Neural progenitor cell (in vitro differentiated cells): ENCODE data around the gene ZNF148. TPM values are rescaled to one million over a fixed set of nuclear protein-coding genes. Genes with fewer than 3 reads are reported as not detected.

ENCODE experiments used
- DNase-seq: peaks from one replicate; pipeline ENCODE4 v3.0.0-alpha.2; 2016; ENCODE audit warnings: low spot score
- H2AFZ ChIP-seq: fragments of 200-600 bp; sonication (generic); replicated peaks from 2 replicates; pipeline ENCODE4 v1.6.1; 2016; ENCODE audit warnings: antibody characterized with exemption
- H3F3A ChIP-seq: fragments of 200-600 bp; sonication (generic); 2 replicates; pipeline ENCODE4 v1.6.1; 2016; ENCODE audit warnings: antibody characterized with exemption, low read depth
- H3K27ac ChIP-seq: fragments of 200-600 bp; sonication (generic); 2 replicates; pipeline ENCODE4 v1.5.1; 2016; ENCODE audit warnings: mild to moderate bottlenecking
- H3K27me3 ChIP-seq: fragments of 200-600 bp; sonication (generic); 2 replicates; pipeline ENCODE4 v1.6.1; 2016; ENCODE audit warnings: mild to moderate bottlenecking, moderate library complexity
- H3K36me3 ChIP-seq: fragments of 200-600 bp; sonication (generic); 2 replicates; pipeline ENCODE4 v1.5.1; 2016
- H3K4me1 ChIP-seq: fragments of 200-600 bp; sonication (generic); 2 replicates; pipeline ENCODE4 v1.6.1; 2016; ENCODE audit warnings: mixed run types
- H3K4me2 ChIP-seq: fragments of 200-600 bp; sonication (generic); 2 replicates; pipeline ENCODE4 v1.6.1; 2016
- H3K4me3 ChIP-seq: fragments of 200-600 bp; sonication (generic); 2 replicates; pipeline ENCODE4 v1.5.1; 2016
- H3K79me2 ChIP-seq: fragments of 200-600 bp; sonication (generic); 2 replicates; pipeline ENCODE4 v1.6.1; 2016; ENCODE audit warnings: low read depth
- H3K9ac ChIP-seq: fragments of 200-600 bp; sonication (generic); 2 replicates; pipeline ENCODE4 v1.6.1; 2016
- H3K9me3 ChIP-seq: fragments of 200-600 bp; sonication (generic); 2 replicates; pipeline ENCODE4 v1.5.1; 2016; ENCODE audit warnings: low read depth
- H4K20me1 ChIP-seq: fragments of 200-600 bp; sonication (generic); 2 replicates; pipeline ENCODE4 v1.6.1; 2016; ENCODE audit warnings: low read depth
- H3K27ac Mint-ChIP-seq: 3 replicates; pipeline ENCODE4 v1.8.0; 2021; ENCODE audit warnings: mixed read lengths
- H3K27me3 Mint-ChIP-seq: 2 replicates; pipeline ENCODE4 v1.8.0; 2022; ENCODE audit warnings: low read depth, mild to moderate bottlenecking, inconsistent platforms, moderate library complexity, mixed read lengths; ENCODE audit not compliant: insufficient read depth
- H3K36me3 Mint-ChIP-seq: 3 replicates; pipeline ENCODE4 v1.8.0; 2021; ENCODE audit warnings: mixed read lengths
- H3K4me1 Mint-ChIP-seq: 3 replicates; pipeline ENCODE4 v1.8.0; 2021; ENCODE audit warnings: mixed read lengths
- H3K4me3 Mint-ChIP-seq: 3 replicates; pipeline ENCODE4 v1.8.0; 2021; ENCODE audit warnings: mild to moderate bottlenecking, moderate library complexity, mixed read lengths
- H3K9me3 Mint-ChIP-seq: 3 replicates; pipeline ENCODE4 v1.8.0; 2020; ENCODE audit warnings: mixed read lengths
- CTCF ChIP-seq: fragments of 200-600 bp; sonication (generic); IDR thresholded peaks from 2 replicates; pipeline ENCODE4 v1.5.1; 2017; ENCODE audit warnings: antibody characterized with exemption, mild to moderate bottlenecking
- EZH2 ChIP-seq: fragments of 200-600 bp; sonication (generic); IDR thresholded peaks from 2 replicates; pipeline ENCODE4 v1.6.1; 2017; ENCODE audit warnings: antibody characterized with exemption, mild to moderate bottlenecking, moderate library complexity
- EZH2phosphoT487 ChIP-seq: fragments of 200-600 bp; sonication (generic); IDR thresholded peaks from 2 replicates; pipeline ENCODE4 v1.6.1; 2017; ENCODE audit warnings: antibody characterized with exemption
- total RNA-seq: library from RNA; depleted of rRNA; stranded (reverse); fragments of >200 nt; gene quantifications from 2 replicates; pipeline ENCODE4 v1.2.3, GENCODE V29; 2015; ENCODE audit warnings: low replicate concordance

ZNF148 gene
- total RNA-seq, 1 donor from 2014 or later, result 37.1 TPM

GRCh38 chr3:125381743-125382142 lies 6.6 kb upstream of the ZNF148 start:
- H3K4me3 ChIP-seq, result no peak overlapping the region
- Mint-ChIP-seq H3K27ac (no peak overlapping the region), H3K36me3 (no peaks in the 10 kb centered on the region), H3K9me3 (no peaks in the 10 kb centered on the region), H3K27me3 (no peaks in the 10 kb centered on the region), H3K4me1 (peaks cover 4% of the 10 kb centered on the region), H3K4me3 (no peak overlapping the region)
- no peaks in the 10 kb centered on the region for H4K20me1 ChIP-seq
- peaks cover 11% of the 10 kb centered on the region for H3F3A ChIP-seq
- no peak for TF ChIP-seq EZH2
- TF ChIP-seq CTCF, result no peak
- no peak for TF ChIP-seq EZH2phosphoT487
- no peak overlapping the region for H2AFZ ChIP-seq
- H3K9me3 ChIP-seq, result no peaks in the 10 kb centered on the region
- no peaks in the 10 kb centered on the region for H3K27me3 ChIP-seq
- no peak overlapping the region for H3K4me2 ChIP-seq
- H3K4me1 ChIP-seq, result peaks cover 18% of the 10 kb centered on the region
- no peaks in the 10 kb centered on the region for H3K36me3 ChIP-seq
- H3K79me2 ChIP-seq, result no peaks in the 10 kb centered on the region
- H3K27ac ChIP-seq, result no peak overlapping the region
- DNase-seq, result no peak
- no peak overlapping the region for H3K9ac ChIP-seq

GRCh38 chr3:125381314-125381713 lies 6.2 kb upstream of the ZNF148 start:
- Histone ChIP-seq H3K9ac (no peak overlapping the region), H3K36me3 (no peaks in the 10 kb centered on the region), H3K27ac (no peak overlapping the region), H2AFZ (no peak overlapping the region), H3K4me1 (peaks cover 14% of the 10 kb centered on the region), H4K20me1 (no peaks in the 10 kb centered on the region), H3K4me2 (no peak overlapping the region), H3K79me2 (no peaks in the 10 kb centered on the region), H3K9me3 (no peaks in the 10 kb centered on the region), H3K27me3 (no peaks in the 10 kb centered on the region), H3F3A (peaks cover 11% of the 10 kb centered on the region), H3K4me3 (no peak overlapping the region)
- H3K27ac Mint-ChIP-seq, result no peak overlapping the region
- peaks cover under 1% of the 10 kb centered on the region for H3K4me1 Mint-ChIP-seq
- H3K27me3 Mint-ChIP-seq, result no peaks in the 10 kb centered on the region
- TF ChIP-seq EZH2, result no peak
- TF ChIP-seq EZH2phosphoT487, result no peak
- TF ChIP-seq CTCF, result no peak
- H3K4me3 Mint-ChIP-seq, result no peak overlapping the region
- H3K9me3 Mint-ChIP-seq, result no peaks in the 10 kb centered on the region
- H3K36me3 Mint-ChIP-seq, result no peaks in the 10 kb centered on the region
- DNase-seq, result no peak

- Histone ChIP-seq H3K27me3 (no peaks in the 10 kb centered on the region), H3K9ac (no peak overlapping the region), H3F3A (peaks cover 9% of the 10 kb centered on the region), H2AFZ (no peak overlapping the region), H3K9me3 (no peaks in the 10 kb centered on the region), H3K4me3 (no peak overlapping the region), H3K36me3 (no peaks in the 10 kb centered on the region), H3K27ac (no peak overlapping the region), H3K4me1 (peaks cover 10% of the 10 kb centered on the region), H3K4me2 (no peak overlapping the region), H4K20me1 (no peaks in the 10 kb centered on the region), H3K79me2 (peaks cover 8% of the 10 kb centered on the region)
- H3K36me3 Mint-ChIP-seq, result no peaks in the 10 kb centered on the region
- no peak for TF ChIP-seq EZH2phosphoT487
- no peak for TF ChIP-seq EZH2
- TF ChIP-seq CTCF, result no peak
- H3K27me3 Mint-ChIP-seq, result no peaks in the 10 kb centered on the region
- no peak overlapping the region for H3K27ac Mint-ChIP-seq
- no peak overlapping the region for H3K4me3 Mint-ChIP-seq
- peaks cover 9% of the 10 kb centered on the region for H3K4me1 Mint-ChIP-seq
- DNase-seq, result no peak
- H3K9me3 Mint-ChIP-seq, result no peaks in the 10 kb centered on the region
Observed at GRCh38 chr3:125379483-125379882, 4.4 kb upstream of the ZNF148 start.

- H3K27ac Mint-ChIP-seq, result no peak overlapping the region
- H3K36me3 ChIP-seq, result no peaks in the 10 kb centered on the region
- no peak overlapping the region for H3K4me3 Mint-ChIP-seq
- H3K36me3 Mint-ChIP-seq, result no peaks in the 10 kb centered on the region
- no peak overlapping the region for H2AFZ ChIP-seq
- no peak overlapping the region for H3K27ac ChIP-seq
- no peaks in the 10 kb centered on the region for H3K9me3 Mint-ChIP-seq
- H4K20me1 ChIP-seq, result peaks cover 5% of the 10 kb centered on the region
- peaks cover 16% of the 10 kb centered on the region for H3K79me2 ChIP-seq
- H3K27me3 ChIP-seq, result no peaks in the 10 kb centered on the region
- TF ChIP-seq EZH2phosphoT487 (no peak), EZH2 (no peak), CTCF (no peak)
- H3K9ac ChIP-seq, result no peak overlapping the region
- no peaks in the 10 kb centered on the region for H3K9me3 ChIP-seq
- peaks cover 15% of the 10 kb centered on the region for H3K4me1 Mint-ChIP-seq
- no peak overlapping the region for H3K4me2 ChIP-seq
- H3K4me1 ChIP-seq, result peaks cover 13% of the 10 kb centered on the region
- H3K27me3 Mint-ChIP-seq, result no peaks in the 10 kb centered on the region
- peaks cover 11% of the 10 kb centered on the region for H3F3A ChIP-seq
- no peak for DNase-seq
- no peak overlapping the region for H3K4me3 ChIP-seq
Observed at GRCh38 chr3:125378762-125379161, 3.6 kb upstream of the ZNF148 start.
